HEK293T (cell line): ENCODE measurements around the gene TXK.

Experiments
- ARNT ChIP-seq: fragments of 450-650 bp; IDR thresholded peaks from 2 replicates; pipeline ENCODE4 v1.6.1; 2017; ENCODE audit warnings: mild to moderate bottlenecking
- FOXM1 ChIP-seq: fragments of 450-650 bp; IDR thresholded peaks from 2 replicates; pipeline ENCODE4 v1.6.1; 2017; ENCODE audit warnings: mild to moderate bottlenecking, borderline replicate concordance
- SP1 ChIP-seq: fragments of 450-650 bp; IDR thresholded peaks from 2 replicates; pipeline ENCODE4 v1.6.1; 2017
- SUZ12 ChIP-seq: fragments of 450-650 bp; IDR thresholded peaks from 2 replicates; pipeline ENCODE4 v1.6.1; 2016; ENCODE audit warnings: mild to moderate bottlenecking

- TF ChIP-seq SUZ12 (no peak), SP1 (no peak), ARNT (no peak), FOXM1 (no peak)
These were observed 6.8 kb downstream of the TXK start for GRCh38 chr4:48127231-48127630.
